H9 (cell line): ENCODE data around the gene RASSF9. TPM values are rescaled to one million over a fixed set of nuclear protein-coding genes. Genes with fewer than 3 reads are reported as not detected.

Source experiments
- DNase-seq: peaks from one replicate; pipeline ENCODE4 v3.0.0-alpha.2; 2017
- H2AFZ ChIP-seq: one replicate; pipeline ENCODE4 v1.6.1; 2013; ENCODE audit warnings: mild to moderate bottlenecking, low read length, control low read depth, moderate library complexity
- H2AK5ac ChIP-seq: 2 replicates; pipeline ENCODE4 v1.6.1; 2013; ENCODE audit warnings: low read length, control low read depth, mixed read lengths; ENCODE audit not compliant: insufficient read length
- H2BK120ac ChIP-seq: one replicate; pipeline ENCODE4 v1.6.1; 2013; ENCODE audit warnings: low read depth, mild to moderate bottlenecking, low read length, control low read depth, inconsistent platforms; ENCODE audit not compliant: poor library complexity, severe bottlenecking
- H2BK12ac ChIP-seq: 2 replicates; pipeline ENCODE4 v1.6.1; 2013; ENCODE audit warnings: low read length, control low read depth, mixed read lengths, low read depth; ENCODE audit not compliant: insufficient read length
- H2BK15ac ChIP-seq: 2 replicates; pipeline ENCODE4 v1.6.1; 2013; ENCODE audit warnings: low read depth, low read length, control low read depth
- H2BK20ac ChIP-seq: one replicate; pipeline ENCODE4 v1.6.1; 2013; ENCODE audit warnings: low read depth, mild to moderate bottlenecking, low read length, control low read depth, inconsistent platforms; ENCODE audit not compliant: poor library complexity, severe bottlenecking
- H2BK5ac ChIP-seq: 2 replicates; pipeline ENCODE4 v1.6.1; 2013; ENCODE audit warnings: low read length, control low read depth, mixed read lengths; ENCODE audit not compliant: insufficient read length
- H3K14ac ChIP-seq: 2 replicates; pipeline ENCODE4 v1.6.1; 2013; ENCODE audit warnings: low read length, control low read depth; ENCODE audit not compliant: insufficient read depth
- H3K18ac ChIP-seq: 2 replicates; pipeline ENCODE4 v1.6.1; 2013; ENCODE audit warnings: low read depth, mild to moderate bottlenecking, mixed read lengths, low read length, control low read depth; ENCODE audit not compliant: insufficient read length
- H3K23ac ChIP-seq: 2 replicates; pipeline ENCODE4 v1.6.1; 2013; ENCODE audit warnings: low read length, control low read depth, mixed read lengths, low read depth; ENCODE audit not compliant: insufficient read length
- H3K23me2 ChIP-seq: 2 replicates; pipeline ENCODE4 v1.6.1; 2013; ENCODE audit warnings: low read depth, mild to moderate bottlenecking, mixed read lengths, low read length, control low read depth; ENCODE audit not compliant: insufficient read length, poor library complexity, severe bottlenecking
- H3K27ac ChIP-seq: 2 replicates; pipeline ENCODE4 v1.5.1; 2013; ENCODE audit warnings: low read length, control low read depth, mixed read lengths, low read depth; ENCODE audit not compliant: insufficient read length
- H3K27me3 ChIP-seq: 2 replicates; pipeline ENCODE4 v1.6.1; 2013; ENCODE audit warnings: low read length, control low read depth, inconsistent platforms; ENCODE audit not compliant: insufficient read depth
- H3K4ac ChIP-seq: 2 replicates; pipeline ENCODE4 v1.6.1; 2013; ENCODE audit warnings: low read depth, mild to moderate bottlenecking, control low read depth, inconsistent platforms, low read length, moderate library complexity
- H3K4me1 ChIP-seq: 2 replicates; pipeline ENCODE4 v1.6.1; 2013; ENCODE audit warnings: low read length, control low read depth, inconsistent platforms; ENCODE audit not compliant: insufficient read depth
- H3K4me2 ChIP-seq: 2 replicates; pipeline ENCODE4 v1.6.1; 2013; ENCODE audit warnings: low read length, control low read depth, mixed read lengths; ENCODE audit not compliant: insufficient read length, insufficient read depth
- H3K56ac ChIP-seq: 2 replicates; pipeline ENCODE4 v1.6.1; 2013; ENCODE audit warnings: low read depth, mild to moderate bottlenecking, mixed read lengths, low read length, control low read depth; ENCODE audit not compliant: insufficient read length
- H3K79me1 ChIP-seq: 2 replicates; pipeline ENCODE4 v1.6.1; 2013; ENCODE audit warnings: low read depth, mild to moderate bottlenecking, moderate library complexity, low read length, control low read depth, inconsistent platforms; ENCODE audit not compliant: insufficient read depth, poor library complexity, severe bottlenecking
- H3K79me2 ChIP-seq: 2 replicates; pipeline ENCODE4 v1.6.1; 2013; ENCODE audit warnings: low read length, control low read depth, inconsistent platforms; ENCODE audit not compliant: insufficient read depth
- H3K9ac ChIP-seq: 2 replicates; pipeline ENCODE4 v1.6.1; 2013; ENCODE audit warnings: low read length, control low read depth, mixed read lengths; ENCODE audit not compliant: insufficient read length; ENCODE audit errors: extremely low read depth
- H3K9me3 ChIP-seq: one replicate; pipeline ENCODE4 v1.6.1; 2013; ENCODE audit warnings: low read depth, low read length, inconsistent platforms; ENCODE audit not compliant: control insufficient read depth
- H3T11ph ChIP-seq: one replicate; pipeline ENCODE4 v1.6.1; 2013; ENCODE audit warnings: mild to moderate bottlenecking, low read length, control low read depth, inconsistent platforms
- H4K20me1 ChIP-seq: one replicate; pipeline ENCODE4 v1.6.1; 2013; ENCODE audit not compliant: control insufficient read depth, insufficient read length, insufficient read depth
- H4K5ac ChIP-seq: 2 replicates; pipeline ENCODE4 v1.6.1; 2013; ENCODE audit warnings: low read depth, mild to moderate bottlenecking, mixed read lengths, low read length, control low read depth; ENCODE audit not compliant: insufficient read length
- H4K8ac ChIP-seq: replicated peaks from 2 replicates; pipeline ENCODE4 v1.6.1; 2013; ENCODE audit warnings: low read length, control low read depth, mixed read lengths, low read depth; ENCODE audit not compliant: insufficient read length
- H4K91ac ChIP-seq: 2 replicates; pipeline ENCODE4 v1.6.1; 2013; ENCODE audit warnings: low read depth, mild to moderate bottlenecking, moderate library complexity, mixed read lengths, low read length, control low read depth; ENCODE audit not compliant: insufficient read length
- H3K27ac Mint-ChIP-seq, 3 experiments: 2 replicates in 2 of 3; 3 replicates in 1 of 3; pipeline ENCODE4 v1.8.0; 2020 to 2021; ENCODE audit warnings: mixed read lengths in 3 of 3, mild to moderate bottlenecking in 1 of 3, moderate library complexity in 1 of 3
- H3K27me3 Mint-ChIP-seq: 2 replicates; pipeline ENCODE4 v1.8.0; 2021; ENCODE audit warnings: low read depth, mild to moderate bottlenecking, moderate library complexity, mixed read lengths
- H3K36me3 Mint-ChIP-seq, 3 experiments: 2 replicates in 2 of 3; 3 replicates in 1 of 3; pipeline ENCODE4 v1.8.0; 2020 to 2021; ENCODE audit warnings: low read depth in 3 of 3, mixed read lengths in 3 of 3; ENCODE audit not compliant: insufficient read depth in 1 of 3
- H3K4me1 Mint-ChIP-seq, 2 experiments: 2 replicates each; pipeline ENCODE4 v1.8.0; 2020; ENCODE audit warnings: mixed read lengths in 2 of 2
- H3K4me3 Mint-ChIP-seq, 2 experiments: 2 replicates in 1 of 2; 3 replicates in 1 of 2; pipeline ENCODE4 v1.8.0; 2020 to 2021; ENCODE audit warnings: mild to moderate bottlenecking in 2 of 2, mixed read lengths in 2 of 2, moderate library complexity in 1 of 2
- H3K9me3 Mint-ChIP-seq, 2 experiments: 2 replicates in 1 of 2; 3 replicates in 1 of 2; pipeline ENCODE4 v1.8.0; 2020; ENCODE audit warnings: mild to moderate bottlenecking in 2 of 2, mixed read lengths in 2 of 2, moderate library complexity in 1 of 2
- CTCF ChIP-seq: fragments of 200-600 bp; sonication (generic); conservative IDR thresholded peaks from 3 replicates; pipeline ENCODE4 v1.8.0; 2021; ENCODE audit warnings: antibody characterized with exemption, mild to moderate bottlenecking
- WGBS: extraction: QIAGEN DNeasy Blood & Tissue Kit; methylation state at CpG from one replicate; pipeline ENCODE4 v1.1.7; 2013; ENCODE audit warnings: missing lambda C conversion rate, low lambda C conversion rate, mixed read lengths; ENCODE audit not compliant: insufficient read length; ENCODE audit errors: extremely low coverage; 5-methylcytosine and 5-hydroxymethylcytosine counted together
- total RNA-seq: library from RNA; stranded (reverse); gene quantifications from 2 replicates; pipeline ENCODE4 v1.2.1, GENCODE V29; 2021

RASSF9 gene
- total RNA-seq, 1 experiment from 2014 or later: 0.04 TPM

- Histone ChIP-seq H2AK5ac (no peak overlapping the region), H3K4me1 (no peaks in the 10 kb centered on the region), H3T11ph (no peak overlapping the region), H3K79me2 (no peaks in the 10 kb centered on the region), H2BK15ac (no peak overlapping the region), H4K20me1 (no peaks in the 10 kb centered on the region), H4K91ac (no peak overlapping the region), H4K8ac (no peak overlapping the region), H3K14ac (no peak overlapping the region), H3K4ac (no peak overlapping the region), H2BK120ac (no peak overlapping the region), H3K9ac (no peak overlapping the region), H3K18ac (no peak overlapping the region), H3K23ac (no peak overlapping the region), H4K5ac (no peak overlapping the region), H2AFZ (no peak overlapping the region), H2BK20ac (no peak overlapping the region), H3K9me3 (no peaks in the 10 kb centered on the region), H3K27me3 (no peaks in the 10 kb centered on the region), H2BK12ac (no peak overlapping the region), H2BK5ac (no peak overlapping the region), H3K27ac (no peak overlapping the region), H3K4me2 (no peak overlapping the region), H3K23me2 (no peaks in the 10 kb centered on the region), H3K56ac (no peak overlapping the region), H3K79me1 (no peaks in the 10 kb centered on the region)
- no peak overlapping the region for H3K27ac Mint-ChIP-seq
- no CpG with 5 or more reads among the region's 2 CpGs for WGBS
- TF ChIP-seq CTCF: no peak
- H3K9me3 Mint-ChIP-seq: no peaks in the 10 kb centered on the region
- no peaks in the 10 kb centered on the region for H3K36me3 Mint-ChIP-seq
- H3K27me3 Mint-ChIP-seq: no peaks in the 10 kb centered on the region
- no peak for DNase-seq
- H3K4me3 Mint-ChIP-seq: no peak overlapping the region
- H3K4me1 Mint-ChIP-seq: peaks cover 4 to 5% of the 10 kb centered on the region in 2 experiments; a peak in 2 of 4 replicates
These were observed 6.8 kb downstream of the RASSF9 start for GRCh38 chr12:85829391-85829790.
